CD4-positive, alpha-beta T cell (primary cell): Measurements from ENCODE around the gene GSK3A. TPM values are rescaled to one million over a fixed set of nuclear protein-coding genes. Genes with fewer than 3 reads are reported as not detected.
A peak's percentile ranks its signal among the peaks of the same experiment; 100 is the strongest.

Source experiments
- ATAC-seq: fragments of 200-7000 bp; cut with Tn5 transposase; one replicate; pipeline ENCODE4 v1.10.0; 2022; ENCODE audit warnings: mild to moderate bottlenecking; ENCODE audit not compliant: poor library complexity
- CTCF ChIA-PET: fragments of 350-600 bp; sonication (Branson Sonifier 250); formaldehyde crosslinking; loops from one replicate; lab custom pipeline; 2021; ENCODE audit warnings: antibody characterized with exemption, inconsistent platforms; lab: Charles Lee
- POLR2A ChIA-PET: fragments of 350-600 bp; sonication (Branson Sonifier 250); formaldehyde crosslinking; loops from one replicate; lab custom pipeline; 2021; ENCODE audit warnings: antibody characterized with exemption, inconsistent platforms; lab: Charles Lee
- DNase-seq, 14 experiments: peaks; one replicate each; pipeline ENCODE4 v3.0.0-alpha.2; 2013 to 2020; ENCODE audit warnings: mixed read lengths in 2 of 14
- H3K27ac ChIP-seq, 2 donors: one replicate each; pipeline versions ENCODE4 v1.5.1 to v1.7.0; 2013; ENCODE audit warnings: low read length in 2 of 2, low read depth in 1 of 2, mild to moderate bottlenecking in 1 of 2
- H3K27me3 ChIP-seq, 2 experiments: 1 replicate in 1 of 2; 2 replicates in 1 of 2; pipeline versions ENCODE4 v1.6.1 to v1.7.0; 2013; ENCODE audit warnings: low read length in 2 of 2, control low read depth in 1 of 2, mild to moderate bottlenecking in 1 of 2, moderate library complexity in 1 of 2; ENCODE audit not compliant: insufficient read depth in 2 of 2, control insufficient read depth in 1 of 2
- H3K36me3 ChIP-seq: one replicate; pipeline ENCODE4 v1.6.1; 2013; ENCODE audit warnings: low read length, control low read depth; ENCODE audit not compliant: insufficient read depth
- H3K4me1 ChIP-seq: one replicate; pipeline ENCODE4 v1.6.1; 2013; ENCODE audit warnings: low read length, control low read depth; ENCODE audit not compliant: insufficient read depth
- H3K4me3 ChIP-seq: one replicate; pipeline ENCODE4 v1.5.1; 2013; ENCODE audit warnings: mild to moderate bottlenecking, low read length, moderate library complexity
- H3K9me3 ChIP-seq, 2 experiments: 1 replicate in 1 of 2; 2 replicates in 1 of 2; pipeline versions ENCODE4 v1.6.1 to v1.7.0; 2013; ENCODE audit warnings: low read length in 2 of 2, mild to moderate bottlenecking in 2 of 2, control low read depth in 1 of 2, moderate library complexity in 1 of 2; ENCODE audit not compliant: control insufficient read depth in 1 of 2, insufficient read depth in 1 of 2
- H3K27ac Mint-ChIP-seq: one replicate; pipeline ENCODE4 v1.8.0; 2020; ENCODE audit warnings: mixed read lengths
- H3K27me3 Mint-ChIP-seq: one replicate; pipeline ENCODE4 v1.8.0; 2021; ENCODE audit warnings: mixed read lengths
- H3K36me3 Mint-ChIP-seq: one replicate; pipeline ENCODE4 v1.8.0; 2021; ENCODE audit warnings: low read depth, mixed read lengths
- H3K4me1 Mint-ChIP-seq: one replicate; pipeline ENCODE4 v1.8.0; 2021; ENCODE audit warnings: low read depth, mixed read lengths
- H3K4me3 Mint-ChIP-seq: one replicate; pipeline ENCODE4 v1.8.0; 2020; ENCODE audit warnings: mild to moderate bottlenecking, mixed read lengths
- H3K9me3 Mint-ChIP-seq: one replicate; pipeline ENCODE4 v1.8.0; 2020; ENCODE audit warnings: mixed read lengths
- intact Hi-C, 2 experiments: fragments of 100-400 bp; cut with DNase I in 1 of 2; cut with micrococcal nuclease in 1 of 2; formaldehyde crosslinking; loops; one replicate each; pipeline versions ENCODE4 v1.15.1 to v1.9.0; 2023 to 2025; cut with DNase I, micrococcal nuclease
- total RNA-seq, 174 experiments: library from RNA in 2 of 174; stranded (reverse) in 2 of 174; gene quantifications; one replicate each; pipeline ENCODE4 v1.2.3 and lab custom pipeline; 2021 to 2026
- TF ChIP-seq, protein P1 (sequence below): fragments of 200-600 bp; IDR thresholded peaks from one replicate; pipeline ENCODE4 v1.8.0; 2022; ENCODE audit warnings: antibody characterized with exemption, mild to moderate bottlenecking

Gene GSK3A
- total RNA-seq, 2 experiments from 2014 or later, result 13.6 to 13.9 TPM

DNA sequence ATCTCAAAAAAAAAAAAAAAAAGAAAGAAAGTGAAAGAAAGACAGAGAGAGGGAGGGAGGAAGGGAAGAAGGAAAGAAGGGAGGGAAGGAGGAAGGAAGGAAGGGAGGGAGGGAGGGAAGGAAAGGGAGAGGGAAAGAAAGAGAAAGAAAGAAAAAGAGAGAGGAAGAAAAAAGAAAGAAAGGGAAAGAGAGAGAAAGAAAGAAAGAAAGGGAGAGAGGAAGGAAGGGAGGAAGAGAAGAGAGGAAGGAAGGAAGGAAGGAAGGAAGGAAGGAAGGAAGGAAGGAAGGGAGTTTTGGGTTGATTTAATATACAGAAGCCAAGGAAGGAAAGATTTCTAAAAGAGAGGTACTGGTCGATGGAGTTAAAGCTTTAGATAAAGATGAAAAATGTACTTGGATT is 53.7 kb downstream of the GSK3A start:
- no peaks in the 10 kb centered on the region for H3K27me3 Mint-ChIP-seq
- Histone ChIP-seq H3K9me3 (no peaks in the 10 kb centered on the region), H3K36me3 (no peaks in the 10 kb centered on the region), H3K4me1 (peaks cover 56% of the 10 kb centered on the region), H3K27me3 (no peaks in the 10 kb centered on the region), H3K4me3 (no peak overlapping the region), H3K27ac (no peak overlapping the region)
- H3K9me3 Mint-ChIP-seq, result peaks cover under 1% of the 10 kb centered on the region
- TF ChIP-seq, protein P1, sequence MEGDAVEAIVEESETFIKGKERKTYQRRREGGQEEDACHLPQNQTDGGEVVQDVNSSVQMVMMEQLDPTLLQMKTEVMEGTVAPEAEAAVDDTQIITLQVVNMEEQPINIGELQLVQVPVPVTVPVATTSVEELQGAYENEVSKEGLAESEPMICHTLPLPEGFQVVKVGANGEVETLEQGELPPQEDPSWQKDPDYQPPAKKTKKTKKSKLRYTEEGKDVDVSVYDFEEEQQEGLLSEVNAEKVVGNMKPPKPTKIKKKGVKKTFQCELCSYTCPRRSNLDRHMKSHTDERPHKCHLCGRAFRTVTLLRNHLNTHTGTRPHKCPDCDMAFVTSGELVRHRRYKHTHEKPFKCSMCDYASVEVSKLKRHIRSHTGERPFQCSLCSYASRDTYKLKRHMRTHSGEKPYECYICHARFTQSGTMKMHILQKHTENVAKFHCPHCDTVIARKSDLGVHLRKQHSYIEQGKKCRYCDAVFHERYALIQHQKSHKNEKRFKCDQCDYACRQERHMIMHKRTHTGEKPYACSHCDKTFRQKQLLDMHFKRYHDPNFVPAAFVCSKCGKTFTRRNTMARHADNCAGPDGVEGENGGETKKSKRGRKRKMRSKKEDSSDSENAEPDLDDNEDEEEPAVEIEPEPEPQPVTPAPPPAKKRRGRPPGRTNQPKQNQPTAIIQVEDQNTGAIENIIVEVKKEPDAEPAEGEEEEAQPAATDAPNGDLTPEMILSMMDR, result no peak
- H3K4me1 Mint-ChIP-seq, result peaks cover 63% of the 10 kb centered on the region
- DNase-seq (no peak), ATAC-seq (no peak)
- intact Hi-C loops, result no loop called here
- no peak overlapping the region for H3K4me3 Mint-ChIP-seq
- ChIA-PET CTCF (no interaction called here), POLR2A (interaction anchor here (1.0 to 1.2 kb wide), 2 partner anchors 10 to 12 kb away, joined by 4 read pairs; no protein-coding TSS in a partner anchor)
- H3K36me3 Mint-ChIP-seq, result peaks cover 6% of the 10 kb centered on the region
- no peak overlapping the region for H3K27ac Mint-ChIP-seq

DNA sequence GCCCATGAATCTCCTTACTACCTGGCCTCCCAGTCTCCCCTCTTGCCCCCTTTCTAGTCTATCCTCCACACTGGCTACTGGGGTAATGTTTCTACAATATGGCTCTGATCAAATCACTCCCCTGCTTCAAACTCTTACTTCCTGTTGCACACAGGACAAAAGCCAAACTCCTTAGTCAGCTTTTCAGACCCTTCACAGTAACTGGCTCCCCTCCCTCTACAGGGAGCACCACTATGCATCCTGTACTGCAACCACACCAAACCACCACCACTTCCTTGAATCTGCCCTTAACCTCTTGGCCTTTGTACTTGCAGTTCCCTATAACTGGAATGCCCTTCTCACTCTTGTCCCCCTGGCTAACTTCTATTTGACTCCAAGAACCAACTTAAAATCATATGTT is 57.1 kb downstream of the GSK3A start:
- Mint-ChIP-seq H3K4me3 (peak overlapping the region; percentile 4), H3K27ac (no peak overlapping the region), H3K9me3 (no peaks in the 10 kb centered on the region), H3K36me3 (no peaks in the 10 kb centered on the region), H3K4me1 (peaks cover 50% of the 10 kb centered on the region), H3K27me3 (peaks cover under 1% of the 10 kb centered on the region)
- TF ChIP-seq, protein P1, result no peak
- Histone ChIP-seq H3K4me3 (no peak overlapping the region), H3K27me3 (no peaks in the 10 kb centered on the region), H3K9me3 (no peaks in the 10 kb centered on the region), H3K4me1 (peaks cover 52% of the 10 kb centered on the region), H3K36me3 (no peaks in the 10 kb centered on the region), H3K27ac (no peak overlapping the region)
- CTCF ChIA-PET, result interaction anchor here (0.7 to 1.6 kb wide), 9 partner anchors 8 to 94 kb away, joined by 3 to 11 read pairs (median 3); partner anchors contain the start of gene ZNF526
- ATAC-seq (peak; percentile 82), DNase-seq (peak in 4 of 14 experiments; percentile 45 to 84 (median 58))
- POLR2A ChIA-PET, result interaction anchor here (0.7 to 2.2 kb wide), 3 partner anchors 9 to 32 kb away, joined by 3 to 18 read pairs (median 7); no protein-coding TSS in a partner anchor
- intact Hi-C loops, result loop anchor here in 1 of 2 experiments (2.0 kb wide), 2 partner anchors 14 to 76 kb away; no protein-coding TSS in a partner anchor

DNA sequence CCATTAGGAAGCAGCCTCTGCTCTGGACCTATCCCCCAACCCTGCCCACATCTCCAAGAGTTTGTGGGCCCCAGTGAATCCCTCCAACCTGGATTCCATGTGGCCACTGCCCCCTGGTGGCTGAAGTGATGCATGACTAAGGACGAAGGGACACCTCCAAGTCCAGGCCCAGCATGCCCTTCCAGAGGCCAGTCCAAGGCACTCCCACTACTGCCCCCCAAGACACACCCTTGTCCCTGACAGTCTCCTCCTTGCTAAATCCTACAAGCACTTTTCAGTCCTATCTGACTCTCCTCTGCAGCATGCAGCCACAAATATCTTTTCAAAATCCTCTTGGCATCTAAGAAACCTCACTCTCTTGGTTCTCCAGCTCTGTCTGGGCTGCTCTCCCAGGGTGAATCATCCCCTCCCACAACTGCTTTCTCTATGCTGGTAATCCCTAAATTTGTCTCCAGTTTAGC is 58.0 kb downstream of the GSK3A start:
- ChIA-PET CTCF (interaction anchor here (0.6 to 1.6 kb wide), 8 partner anchors 15 to 95 kb away, joined by 3 to 11 read pairs (median 3); partner anchors contain the start of gene ZNF526), POLR2A (interaction anchor here (2.0 to 2.2 kb wide), 2 partner anchors 8 to 14 kb away, joined by 7 to 18 read pairs; no protein-coding TSS in a partner anchor)
- H3K36me3 Mint-ChIP-seq, result no peaks in the 10 kb centered on the region
- Histone ChIP-seq H3K27me3 (peaks cover 6% of the 10 kb centered on the region in 2 experiments), H3K27ac (no peak overlapping the region), H3K4me3 (no peak overlapping the region), H3K4me1 (peaks cover 56% of the 10 kb centered on the region), H3K36me3 (no peaks in the 10 kb centered on the region), H3K9me3 (no peaks in the 10 kb centered on the region)
- no peaks in the 10 kb centered on the region for H3K9me3 Mint-ChIP-seq
- TF ChIP-seq, protein P1, result peak; percentile 90
- peaks cover 9% of the 10 kb centered on the region for H3K27me3 Mint-ChIP-seq
- ATAC-seq (peak; percentile 62), DNase-seq (peak; percentile 51 to 82 (median 62))
- intact Hi-C loops, result loop anchor here (1.0 to 5.0 kb wide), 6 partner anchors 14 to 113 kb away; partner anchors contain the start of gene POU2F2 (in 1 of the 2)
- peak overlapping the region; percentile 6 for H3K4me3 Mint-ChIP-seq
- no peak overlapping the region for H3K27ac Mint-ChIP-seq
- peaks cover 53% of the 10 kb centered on the region for H3K4me1 Mint-ChIP-seq

Other genes starting within 250 kb of the GSK3A start
- gene ATP1A3, start 248.4 kb downstream of the GSK3A start, total RNA-seq, result 1 to 10 TPM; 3.2 to 4.6 TPM
- under 1 TPM; 0.66 to 0.75 TPM for gene GRIK5, start 172.4 kb downstream of the GSK3A start, total RNA-seq
- gene ZNF574, start 166.4 kb downstream of the GSK3A start, total RNA-seq, result 10 to 100 TPM; 21.5 to 24.0 TPM
- 10 to 100 TPM; 18.6 to 19.9 TPM for gene POU2F2, start 110.2 kb downstream of the GSK3A start, total RNA-seq
- 100 to 1,000 TPM in 1 of 2 experiments, 10 to 100 TPM in 1; 96.5 to 103 TPM for gene DEDD2, start 24.9 kb downstream of the GSK3A start, total RNA-seq
- 1 to 10 TPM; 5.0 to 6.2 TPM for gene ZNF526, start 22.3 kb downstream of the GSK3A start, total RNA-seq
- gene ERF, start 12.5 kb upstream of the GSK3A start, total RNA-seq, result 100 to 1,000 TPM; 105 to 113 TPM
- 100 to 1,000 TPM; 114 to 119 TPM for gene CIC, start 26.6 kb upstream of the GSK3A start, total RNA-seq
- under 1 TPM in 1 of 2 experiments, not detected in 1; 0.16 TPM for gene PRR19, start 59.5 kb upstream of the GSK3A start, total RNA-seq
- gene PAFAH1B3, start 60.0 kb upstream of the GSK3A start, total RNA-seq, result 10 to 100 TPM; 10.6 to 11.8 TPM
- not detected for gene TMEM145, start 70.7 kb upstream of the GSK3A start, total RNA-seq
- 1 to 10 TPM; 4.1 to 4.2 TPM for gene MEGF8, start 83.0 kb upstream of the GSK3A start, total RNA-seq
- gene CNFN, start 147.7 kb upstream of the GSK3A start, total RNA-seq, result not detected
- gene LIPE, start 184.8 kb upstream of the GSK3A start, total RNA-seq, result 1 to 10 TPM; 7.6 to 8.2 TPM
- gene CXCL17, start 200.3 kb upstream of the GSK3A start, total RNA-seq, result not detected